Activated naive CD4-positive, alpha-beta T cell treated with anti-CD3 and anti-CD28 coated beads for 36 hours (primary cell): ENCODE data around the gene NUDT3. TPM values are rescaled to one million over a fixed set of nuclear protein-coding genes. Genes with fewer than 3 reads are reported as not detected.

ENCODE experiments used
- CTCF ChIA-PET: fragments of 350-600 bp; sonication (Branson Sonifier 250); formaldehyde crosslinking; loops from one replicate; lab custom pipeline; 2021; ENCODE audit warnings: antibody characterized with exemption; lab: Charles Lee
- DNase-seq: peaks from one replicate; pipeline ENCODE4 v3.0.0-alpha.2; 2020
- H3K27ac Mint-ChIP-seq: one replicate; pipeline ENCODE4 v1.8.0; 2021; ENCODE audit warnings: mild to moderate bottlenecking, mixed read lengths
- H3K27me3 Mint-ChIP-seq: one replicate; pipeline ENCODE4 v1.8.0; 2021; ENCODE audit warnings: low read depth, mixed read lengths
- H3K36me3 Mint-ChIP-seq: one replicate; pipeline ENCODE4 v1.8.0; 2021; ENCODE audit warnings: low read depth, mixed read lengths
- H3K4me1 Mint-ChIP-seq: one replicate; pipeline ENCODE4 v1.8.0; 2021; ENCODE audit warnings: low read depth, mixed read lengths
- H3K4me3 Mint-ChIP-seq: one replicate; pipeline ENCODE4 v1.8.0; 2021; ENCODE audit warnings: mild to moderate bottlenecking, moderate library complexity, mixed read lengths
- H3K9me3 Mint-ChIP-seq: one replicate; pipeline ENCODE4 v1.8.0; 2021; ENCODE audit warnings: mixed read lengths
- intact Hi-C: fragments of 100-400 bp; cut with micrococcal nuclease; formaldehyde crosslinking; loops from one replicate; pipeline ENCODE4 v1.15.1; 2023
- microRNA-seq: library from miRNA; unstranded; fragments of <30 nt; microRNA quantifications from one replicate; pipeline ENCODE4 v1.2.0, GENCODE V29; 2022; ENCODE audit warnings: borderline microRNAs expressed, borderline replicate concordance
- total RNA-seq, 2 experiments: library from RNA; stranded (reverse); gene quantifications; one replicate each; pipeline ENCODE4 v1.2.3, GENCODE V29; 2021

The NUDT3 gene
- total RNA-seq, 2 experiments from 2014 or later = 14.0 to 14.3 TPM

DNA sequence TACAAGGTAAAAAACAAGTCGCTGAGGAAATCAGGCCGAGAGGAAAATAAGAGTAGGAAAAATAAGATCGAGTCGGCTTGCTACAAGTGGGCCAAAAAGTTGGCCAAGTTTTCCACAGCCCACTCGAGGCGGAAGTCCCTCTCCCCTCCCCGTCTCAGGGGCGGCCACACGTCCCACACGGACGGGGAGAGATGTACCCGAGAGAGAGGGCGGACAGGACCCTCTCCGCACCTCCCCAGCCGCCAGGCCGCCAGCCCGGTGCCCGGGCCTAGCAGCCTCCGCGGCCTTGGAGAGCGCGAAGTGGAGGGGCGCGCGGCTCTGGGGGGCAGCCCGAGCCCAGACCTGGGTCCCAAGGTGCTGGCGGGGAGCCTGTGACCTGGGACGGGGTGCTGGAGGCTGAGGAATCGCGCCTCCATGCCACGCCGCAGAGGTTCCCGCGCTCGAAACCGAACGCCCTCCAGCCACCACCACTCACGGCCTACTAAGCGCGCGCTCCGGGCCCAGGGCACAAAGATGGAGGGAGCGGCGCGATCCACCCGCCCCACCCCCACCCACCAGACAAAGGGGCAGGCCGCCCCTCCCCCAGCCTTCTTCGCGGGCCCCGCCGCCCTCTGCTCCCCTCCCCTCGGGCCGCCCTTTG is 157.7 kb downstream of the NUDT3 start:
- Mint-ChIP-seq H3K27ac (peak overlapping the region; percentile 61), H3K27me3 (no peaks in the 10 kb centered on the region), H3K4me3 (peak overlapping the region; percentile 38), H3K9me3 (no peaks in the 10 kb centered on the region), H3K36me3 (peaks cover 12% of the 10 kb centered on the region), H3K4me1 (peaks cover 26% of the 10 kb centered on the region)
- no peak for DNase-seq
- CTCF ChIA-PET = no interaction called here
- intact Hi-C loops = loop anchor here (5.0 kb wide), 2 partner anchors 52 to 817 kb away; partner anchors contain the start of gene CUTA

DNA sequence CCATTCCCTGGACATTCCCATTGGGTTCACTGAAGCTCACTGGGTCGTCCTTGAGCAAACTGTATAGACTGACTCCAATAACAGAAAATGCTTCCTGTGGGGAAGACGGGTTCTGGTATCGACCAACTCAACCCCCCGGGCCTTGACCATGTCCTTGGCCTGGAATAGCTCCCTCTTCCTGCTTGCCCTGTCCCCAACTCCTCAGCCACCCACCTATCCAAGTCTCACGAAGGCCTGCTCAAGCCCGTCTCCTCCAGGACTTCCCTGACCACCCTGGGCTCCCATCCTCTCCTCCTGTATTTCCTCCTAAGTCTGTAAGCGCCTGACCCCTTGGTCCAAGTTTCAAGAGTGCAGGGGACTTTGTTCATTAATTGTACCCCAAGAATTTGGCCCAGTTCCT is 158.6 kb downstream of the NUDT3 start:
- Mint-ChIP-seq H3K4me1 (peaks cover 26% of the 10 kb centered on the region), H3K27me3 (no peaks in the 10 kb centered on the region), H3K27ac (peak overlapping the region; percentile 61), H3K4me3 (peak overlapping the region; percentile 36), H3K9me3 (no peaks in the 10 kb centered on the region), H3K36me3 (peaks cover 7% of the 10 kb centered on the region)
- intact Hi-C loops = no loop called here
- no peak for DNase-seq
- CTCF ChIA-PET = interaction anchor here (0.7 to 1.7 kb wide), 2 partner anchors 37 to 181 kb away, joined by 3 to 6 read pairs; no protein-coding TSS in a partner anchor

- intact Hi-C loops = no loop called here
These were observed 159.6 kb downstream of the NUDT3 start for GRCh38 chr6:34232901-34233300.

GRCh38 chr6:34231566-34232336 is 160.7 kb downstream of the NUDT3 start:
- intact Hi-C loops = no loop called here
- Mint-ChIP-seq H3K27me3 (no peaks in the 10 kb centered on the region), H3K27ac (no peak overlapping the region), H3K36me3 (no peaks in the 10 kb centered on the region), H3K9me3 (no peaks in the 10 kb centered on the region), H3K4me3 (no peak overlapping the region), H3K4me1 (peaks cover 35% of the 10 kb centered on the region)
- CTCF ChIA-PET = interaction anchor here (0.6 kb wide), 1 partner anchor 32 kb away, joined by 3 read pairs; no protein-coding TSS in a partner anchor
- no peak for DNase-seq

More at GRCh38 chr6:34232901-34233300, 159.6 kb downstream of the NUDT3 start:
- Mint-ChIP-seq H3K9me3 (no peaks in the 10 kb centered on the region), H3K27ac (no peak overlapping the region), H3K4me1 (peaks cover 26% of the 10 kb centered on the region), H3K27me3 (no peaks in the 10 kb centered on the region), H3K36me3 (no peaks in the 10 kb centered on the region), H3K4me3 (no peak overlapping the region)
- DNase-seq = no peak
- CTCF ChIA-PET = interaction anchor here (0.7 to 1.7 kb wide), 2 partner anchors 11 to 36 kb away, joined by 3 to 6 read pairs; no protein-coding TSS in a partner anchor

- H3K9me3 Mint-ChIP-seq = no peaks in the 10 kb centered on the region
- H3K27ac Mint-ChIP-seq = no peak overlapping the region
- H3K4me1 Mint-ChIP-seq = peaks cover 35% of the 10 kb centered on the region
These were observed 161.7 kb downstream of the NUDT3 start for GRCh38 chr6:34230653-34231371.

DNA sequence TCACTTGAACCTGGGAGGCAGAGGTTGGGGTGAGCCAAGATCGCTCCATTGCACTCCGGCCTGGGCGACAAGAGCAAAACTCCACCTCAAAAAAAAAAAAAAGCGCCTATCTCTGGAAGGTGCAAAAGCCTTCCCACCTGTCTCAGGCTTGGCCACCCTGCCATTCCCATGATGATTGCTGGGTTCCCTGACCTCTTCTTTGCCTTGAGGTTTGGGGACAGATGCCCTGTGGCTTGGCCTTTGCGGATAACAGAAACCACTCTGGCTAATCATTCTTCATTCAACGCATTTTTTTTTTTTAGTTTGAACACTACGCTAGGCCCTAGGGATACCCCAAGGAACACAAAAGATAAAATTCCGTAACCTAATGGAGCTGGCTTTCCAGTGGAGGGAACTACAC is 162.6 kb downstream of the NUDT3 start:
- H3K4me3 Mint-ChIP-seq = no peak overlapping the region
- intact Hi-C loops = no loop called here
- H3K27ac Mint-ChIP-seq = no peak overlapping the region
- DNase-seq = no peak
- H3K4me1 Mint-ChIP-seq = peaks cover 39% of the 10 kb centered on the region
- no peaks in the 10 kb centered on the region for H3K9me3 Mint-ChIP-seq
- no peaks in the 10 kb centered on the region for H3K36me3 Mint-ChIP-seq
- H3K27me3 Mint-ChIP-seq = no peaks in the 10 kb centered on the region
- CTCF ChIA-PET = no interaction called here

More at GRCh38 chr6:34230653-34231371, 161.7 kb downstream of the NUDT3 start:
- CTCF ChIA-PET = no interaction called here
- Mint-ChIP-seq H3K27me3 (no peaks in the 10 kb centered on the region), H3K36me3 (no peaks in the 10 kb centered on the region), H3K4me3 (no peak overlapping the region)
- no peak for DNase-seq
- intact Hi-C loops = no loop called here

Small RNAs within 50 kb of the gene (microRNA-seq; reads per million reads assigned to microRNA genes)
- not detected for gene MIR6835

Other genes with a start within 250 kb of the NUDT3 start
- gene GRM4, start 246.6 kb downstream of the NUDT3 start, total RNA-seq = under 1 TPM in 1 of 2 experiments, not detected in 1; 0.27 TPM
- gene HMGA1, start 155.8 kb downstream of the NUDT3 start, total RNA-seq = 100 to 1,000 TPM; 705 to 712 TPM
- 10 to 100 TPM; 11.7 to 13.8 TPM for gene SMIM29, start 143.7 kb downstream of the NUDT3 start, total RNA-seq
- gene RPS10, start 33.4 kb upstream of the NUDT3 start, total RNA-seq = 1,000 to 10,000 TPM; 2,718 to 2,727 TPM
- under 1 TPM; 0.07 to 0.15 TPM for gene PACSIN1, start 73.4 kb upstream of the NUDT3 start, total RNA-seq
- under 1 TPM; 0.24 to 0.35 TPM for gene SPDEF, start 163.7 kb upstream of the NUDT3 start, total RNA-seq